GM23338 (cell line): Measurements from ENCODE around the gene TSPEAR. TPM values are rescaled to one million over a fixed set of nuclear protein-coding genes. Genes with fewer than 3 reads are reported as not detected.

Experiments
- ATAC-seq: fragments of 200-7000 bp; cut with Tn5 transposase; 3 replicates; pipeline ENCODE4 v1.9.1; 2020
- DNase-seq: peaks from one replicate; pipeline ENCODE4 v3.0.0-alpha.2; 2015; ENCODE audit warnings: low spot score
- H2AFZ ChIP-seq: fragments of 200-600 bp; sonication (generic); 2 replicates; pipeline ENCODE4 v1.8.0; 2016; ENCODE audit warnings: antibody characterized with exemption, mild to moderate bottlenecking, moderate library complexity
- H3F3A ChIP-seq: fragments of 200-600 bp; sonication (generic); replicated peaks from 2 replicates; pipeline ENCODE4 v1.8.0; 2017; ENCODE audit warnings: antibody characterized with exemption, mixed run types, low read depth
- H3K27ac ChIP-seq: fragments of 200-600 bp; sonication (generic); 2 replicates; pipeline ENCODE4 v1.6.1; 2016; ENCODE audit warnings: low read depth
- H3K27me3 ChIP-seq: fragments of 200-600 bp; sonication (generic); 2 replicates; pipeline ENCODE4 v1.8.0; 2016; ENCODE audit warnings: mild to moderate bottlenecking, mixed run types, moderate library complexity; ENCODE audit not compliant: insufficient read depth
- H3K36me3 ChIP-seq: fragments of 200-600 bp; sonication (generic); 2 replicates; pipeline ENCODE4 v1.8.0; 2016; ENCODE audit warnings: mild to moderate bottlenecking; ENCODE audit not compliant: insufficient read depth
- H3K4me1 ChIP-seq: fragments of 200-600 bp; sonication (generic); 2 replicates; pipeline ENCODE4 v1.8.0; 2016; ENCODE audit warnings: mild to moderate bottlenecking, moderate library complexity; ENCODE audit not compliant: insufficient read depth
- H3K4me2 ChIP-seq: fragments of 200-600 bp; sonication (generic); 2 replicates; pipeline ENCODE4 v1.7.1; 2017; ENCODE audit warnings: mixed run types
- H3K4me3 ChIP-seq: fragments of 200-600 bp; sonication (generic); 2 replicates; pipeline ENCODE4 v1.6.1; 2016; ENCODE audit warnings: mixed run types
- H3K79me2 ChIP-seq: fragments of 200-600 bp; sonication (generic); replicated peaks from 2 replicates; pipeline ENCODE4 v1.8.0; 2017; ENCODE audit warnings: mild to moderate bottlenecking; ENCODE audit not compliant: insufficient read depth
- H3K9me2 ChIP-seq: fragments of 200-600 bp; sonication (generic); 2 replicates; pipeline ENCODE4 v1.8.0; 2017; ENCODE audit not compliant: insufficient read depth
- H4K20me1 ChIP-seq: fragments of 200-600 bp; sonication (generic); replicated peaks from 2 replicates; pipeline ENCODE4 v1.8.0; 2017; ENCODE audit warnings: mild to moderate bottlenecking; ENCODE audit not compliant: insufficient read depth
- H3K27ac Mint-ChIP-seq: 2 replicates; pipeline ENCODE4 v1.8.0; 2020; ENCODE audit warnings: inconsistent platforms, mild to moderate bottlenecking, moderate library complexity, mixed read lengths
- H3K27me3 Mint-ChIP-seq: 3 replicates; pipeline ENCODE4 v1.8.0; 2022; ENCODE audit warnings: low read depth, mild to moderate bottlenecking, moderate library complexity, mixed read lengths, inconsistent platforms; ENCODE audit not compliant: insufficient read depth, poor library complexity
- H3K36me3 Mint-ChIP-seq: 3 replicates; pipeline ENCODE4 v1.8.0; 2021; ENCODE audit warnings: low read depth, mild to moderate bottlenecking, inconsistent platforms, moderate library complexity, mixed read lengths
- H3K4me1 Mint-ChIP-seq: 3 replicates; pipeline ENCODE4 v1.8.0; 2020; ENCODE audit warnings: mild to moderate bottlenecking, inconsistent platforms, mixed read lengths
- H3K4me3 Mint-ChIP-seq: 3 replicates; pipeline ENCODE4 v1.8.0; 2021; ENCODE audit warnings: moderate library complexity, mild to moderate bottlenecking, inconsistent platforms, mixed read lengths
- H3K9me3 Mint-ChIP-seq: 3 replicates; pipeline ENCODE4 v1.8.0; 2020; ENCODE audit warnings: moderate library complexity, mild to moderate bottlenecking, inconsistent platforms, mixed read lengths
- CREB1 ChIP-seq: fragments of 250-450 bp; sonication (Bioruptor Pico); IDR thresholded peaks from 2 replicates; pipeline ENCODE4 v1.5.0; 2020; ENCODE audit warnings: low read depth, mild to moderate bottlenecking, moderate library complexity
- EZH2 ChIP-seq: fragments of 200-600 bp; sonication (generic); IDR thresholded peaks from one replicate; pipeline ENCODE4 v1.8.0; 2017; ENCODE audit warnings: antibody characterized with exemption, mild to moderate bottlenecking, low read depth; ENCODE audit not compliant: unreplicated experiment
- EZH2phosphoT487 ChIP-seq: fragments of 200-600 bp; sonication (generic); IDR thresholded peaks from one replicate; pipeline ENCODE4 v1.8.1; 2018; ENCODE audit warnings: antibody characterized with exemption; ENCODE audit not compliant: unreplicated experiment
- JUNB ChIP-seq: IDR thresholded peaks from one replicate; pipeline ENCODE4 v1.6.1; 2016; ENCODE audit warnings: antibody characterized with exemption; ENCODE audit not compliant: unreplicated experiment
- NANOG ChIP-seq: IDR thresholded peaks from 2 replicates; pipeline ENCODE4 v1.6.1; 2016; ENCODE audit warnings: antibody characterized with exemption, borderline replicate concordance
- POLR2AphosphoS5 ChIP-seq: IDR thresholded peaks from 2 replicates; pipeline ENCODE4 v1.6.1; 2016; ENCODE audit warnings: antibody characterized with exemption, low read depth
- STAT1 ChIP-seq: IDR thresholded peaks from one replicate; pipeline ENCODE4 v1.6.1; 2016; ENCODE audit warnings: antibody characterized with exemption; ENCODE audit not compliant: unreplicated experiment
- ZNF114 ChIP-seq: fragments of 250-450 bp; sonication (Bioruptor Pico); IDR thresholded peaks from 2 replicates; pipeline ENCODE4 v1.5.0; 2020; ENCODE audit warnings: mild to moderate bottlenecking, moderate library complexity
- ZNF331 ChIP-seq: fragments of 250-450 bp; sonication (Bioruptor Pico); IDR thresholded peaks from 2 replicates; pipeline ENCODE4 v1.5.0; 2020; ENCODE audit warnings: low read depth, mild to moderate bottlenecking, moderate library complexity
- polyA plus RNA-seq: library from polyadenylated mRNA; unstranded; fragments of >200 nt; fragmentation: Nextera tagmentation; extraction: Ambion mirVana; gene quantifications from 2 replicates; pipeline ENCODE4 v1.2.1, GENCODE V29; 2016
- total RNA-seq: library from RNA; depleted of rRNA; stranded (reverse); fragments of >200 nt; shearing (Covaris generic); gene quantifications from 2 replicates; pipeline ENCODE4 v1.2.3, GENCODE V29; 2014
- TF ChIP-seq, protein P1 (sequence below): IDR thresholded peaks from 2 replicates; pipeline ENCODE4 v1.6.1; 2016; ENCODE audit warnings: antibody characterized with exemption
- TF ChIP-seq, protein P2 (sequence below): IDR thresholded peaks from one replicate; pipeline ENCODE4 v1.6.1; 2018; ENCODE audit warnings: antibody characterized with exemption; ENCODE audit not compliant: unreplicated experiment
- TF ChIP-seq, protein P3 (sequence below), 2 experiments: fragments of 200-600 bp in 1 of 2; sonication (generic) in 1 of 2; conservative IDR thresholded peaks; 2 replicates each; pipeline versions ENCODE4 v1.5.1 to v1.6.1; 2016 to 2017; ENCODE audit warnings: antibody characterized with exemption in 2 of 2, low read depth in 2 of 2, mild to moderate bottlenecking in 2 of 2, moderate library complexity in 1 of 2
- TF ChIP-seq, protein P4 (sequence below): fragments of 250-450 bp; sonication (Bioruptor Pico); IDR thresholded peaks from 2 replicates; pipeline ENCODE4 v1.5.0; 2020; ENCODE audit warnings: mild to moderate bottlenecking, moderate library complexity

The TSPEAR gene
- total and polyA plus RNA-seq, 2 experiments from 2014 or later, result 0.35 to 0.92 TPM

DNA sequence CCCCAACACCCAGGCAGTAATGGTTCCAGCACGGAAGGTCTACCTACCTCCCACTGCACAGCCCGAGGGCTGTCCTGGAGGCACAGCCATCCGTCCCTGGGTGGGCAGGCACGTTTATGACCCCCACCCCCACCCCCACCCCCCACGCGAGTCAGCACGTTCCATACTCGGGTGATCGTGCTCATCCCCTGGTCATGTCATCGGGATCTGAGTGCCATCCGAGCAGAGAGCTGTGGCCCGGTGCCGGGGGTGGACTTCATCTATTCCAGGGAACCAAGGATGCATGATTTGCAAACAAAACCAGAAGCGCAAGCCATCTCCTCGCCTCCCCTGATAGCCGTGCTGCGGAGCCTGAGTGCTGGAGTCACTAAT is 1.1 kb downstream of the TSPEAR start:
- Histone ChIP-seq H3K4me3 (peak overlapping the region; percentile 71), H3K4me1 (peaks cover 57% of the 10 kb centered on the region)

More for the DNA sequence above, 1.1 kb downstream of the TSPEAR start:
- Mint-ChIP-seq H3K9me3 (no peaks in the 10 kb centered on the region), H3K36me3 (no peaks in the 10 kb centered on the region), H3K4me1 (peaks cover 63% of the 10 kb centered on the region), H3K27ac (no peak overlapping the region), H3K4me3 (peak overlapping the region; percentile 78), H3K27me3 (peaks cover 87% of the 10 kb centered on the region)
- no peak for ATAC-seq
- Histone ChIP-seq H3F3A (peaks cover 29% of the 10 kb centered on the region), H2AFZ (no peak overlapping the region), H3K27ac (no peak overlapping the region), H3K9me2 (no peaks in the 10 kb centered on the region), H3K27me3 (peaks cover 94% of the 10 kb centered on the region), H3K79me2 (no peaks in the 10 kb centered on the region), H3K36me3 (no peaks in the 10 kb centered on the region), H3K4me2 (peak overlapping the region; percentile 95), H4K20me1 (no peaks in the 10 kb centered on the region)
- peak; percentile 40 for DNase-seq
- TF ChIP-seq, protein P1, sequence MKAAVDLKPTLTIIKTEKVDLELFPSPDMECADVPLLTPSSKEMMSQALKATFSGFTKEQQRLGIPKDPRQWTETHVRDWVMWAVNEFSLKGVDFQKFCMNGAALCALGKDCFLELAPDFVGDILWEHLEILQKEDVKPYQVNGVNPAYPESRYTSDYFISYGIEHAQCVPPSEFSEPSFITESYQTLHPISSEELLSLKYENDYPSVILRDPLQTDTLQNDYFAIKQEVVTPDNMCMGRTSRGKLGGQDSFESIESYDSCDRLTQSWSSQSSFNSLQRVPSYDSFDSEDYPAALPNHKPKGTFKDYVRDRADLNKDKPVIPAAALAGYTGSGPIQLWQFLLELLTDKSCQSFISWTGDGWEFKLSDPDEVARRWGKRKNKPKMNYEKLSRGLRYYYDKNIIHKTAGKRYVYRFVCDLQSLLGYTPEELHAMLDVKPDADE, result no peak
- TF ChIP-seq, protein P2, sequence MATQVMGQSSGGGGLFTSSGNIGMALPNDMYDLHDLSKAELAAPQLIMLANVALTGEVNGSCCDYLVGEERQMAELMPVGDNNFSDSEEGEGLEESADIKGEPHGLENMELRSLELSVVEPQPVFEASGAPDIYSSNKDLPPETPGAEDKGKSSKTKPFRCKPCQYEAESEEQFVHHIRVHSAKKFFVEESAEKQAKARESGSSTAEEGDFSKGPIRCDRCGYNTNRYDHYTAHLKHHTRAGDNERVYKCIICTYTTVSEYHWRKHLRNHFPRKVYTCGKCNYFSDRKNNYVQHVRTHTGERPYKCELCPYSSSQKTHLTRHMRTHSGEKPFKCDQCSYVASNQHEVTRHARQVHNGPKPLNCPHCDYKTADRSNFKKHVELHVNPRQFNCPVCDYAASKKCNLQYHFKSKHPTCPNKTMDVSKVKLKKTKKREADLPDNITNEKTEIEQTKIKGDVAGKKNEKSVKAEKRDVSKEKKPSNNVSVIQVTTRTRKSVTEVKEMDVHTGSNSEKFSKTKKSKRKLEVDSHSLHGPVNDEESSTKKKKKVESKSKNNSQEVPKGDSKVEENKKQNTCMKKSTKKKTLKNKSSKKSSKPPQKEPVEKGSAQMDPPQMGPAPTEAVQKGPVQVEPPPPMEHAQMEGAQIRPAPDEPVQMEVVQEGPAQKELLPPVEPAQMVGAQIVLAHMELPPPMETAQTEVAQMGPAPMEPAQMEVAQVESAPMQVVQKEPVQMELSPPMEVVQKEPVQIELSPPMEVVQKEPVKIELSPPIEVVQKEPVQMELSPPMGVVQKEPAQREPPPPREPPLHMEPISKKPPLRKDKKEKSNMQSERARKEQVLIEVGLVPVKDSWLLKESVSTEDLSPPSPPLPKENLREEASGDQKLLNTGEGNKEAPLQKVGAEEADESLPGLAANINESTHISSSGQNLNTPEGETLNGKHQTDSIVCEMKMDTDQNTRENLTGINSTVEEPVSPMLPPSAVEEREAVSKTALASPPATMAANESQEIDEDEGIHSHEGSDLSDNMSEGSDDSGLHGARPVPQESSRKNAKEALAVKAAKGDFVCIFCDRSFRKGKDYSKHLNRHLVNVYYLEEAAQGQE, result no peak
- TF ChIP-seq, protein P3, sequence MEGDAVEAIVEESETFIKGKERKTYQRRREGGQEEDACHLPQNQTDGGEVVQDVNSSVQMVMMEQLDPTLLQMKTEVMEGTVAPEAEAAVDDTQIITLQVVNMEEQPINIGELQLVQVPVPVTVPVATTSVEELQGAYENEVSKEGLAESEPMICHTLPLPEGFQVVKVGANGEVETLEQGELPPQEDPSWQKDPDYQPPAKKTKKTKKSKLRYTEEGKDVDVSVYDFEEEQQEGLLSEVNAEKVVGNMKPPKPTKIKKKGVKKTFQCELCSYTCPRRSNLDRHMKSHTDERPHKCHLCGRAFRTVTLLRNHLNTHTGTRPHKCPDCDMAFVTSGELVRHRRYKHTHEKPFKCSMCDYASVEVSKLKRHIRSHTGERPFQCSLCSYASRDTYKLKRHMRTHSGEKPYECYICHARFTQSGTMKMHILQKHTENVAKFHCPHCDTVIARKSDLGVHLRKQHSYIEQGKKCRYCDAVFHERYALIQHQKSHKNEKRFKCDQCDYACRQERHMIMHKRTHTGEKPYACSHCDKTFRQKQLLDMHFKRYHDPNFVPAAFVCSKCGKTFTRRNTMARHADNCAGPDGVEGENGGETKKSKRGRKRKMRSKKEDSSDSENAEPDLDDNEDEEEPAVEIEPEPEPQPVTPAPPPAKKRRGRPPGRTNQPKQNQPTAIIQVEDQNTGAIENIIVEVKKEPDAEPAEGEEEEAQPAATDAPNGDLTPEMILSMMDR (conservative IDR thresholded peaks at IDR 0.05; ENCODE audit: low read depth in 2 of 2), result no peak
- no peak for TF ChIP-seq POLR2AphosphoS5
- TF ChIP-seq ZNF114 (CRISPR knock-in tag), result no peak
- TF ChIP-seq EZH2phosphoT487, result no peak
- no peak for TF ChIP-seq NANOG
- no peak for TF ChIP-seq STAT1
- TF ChIP-seq, protein P4, sequence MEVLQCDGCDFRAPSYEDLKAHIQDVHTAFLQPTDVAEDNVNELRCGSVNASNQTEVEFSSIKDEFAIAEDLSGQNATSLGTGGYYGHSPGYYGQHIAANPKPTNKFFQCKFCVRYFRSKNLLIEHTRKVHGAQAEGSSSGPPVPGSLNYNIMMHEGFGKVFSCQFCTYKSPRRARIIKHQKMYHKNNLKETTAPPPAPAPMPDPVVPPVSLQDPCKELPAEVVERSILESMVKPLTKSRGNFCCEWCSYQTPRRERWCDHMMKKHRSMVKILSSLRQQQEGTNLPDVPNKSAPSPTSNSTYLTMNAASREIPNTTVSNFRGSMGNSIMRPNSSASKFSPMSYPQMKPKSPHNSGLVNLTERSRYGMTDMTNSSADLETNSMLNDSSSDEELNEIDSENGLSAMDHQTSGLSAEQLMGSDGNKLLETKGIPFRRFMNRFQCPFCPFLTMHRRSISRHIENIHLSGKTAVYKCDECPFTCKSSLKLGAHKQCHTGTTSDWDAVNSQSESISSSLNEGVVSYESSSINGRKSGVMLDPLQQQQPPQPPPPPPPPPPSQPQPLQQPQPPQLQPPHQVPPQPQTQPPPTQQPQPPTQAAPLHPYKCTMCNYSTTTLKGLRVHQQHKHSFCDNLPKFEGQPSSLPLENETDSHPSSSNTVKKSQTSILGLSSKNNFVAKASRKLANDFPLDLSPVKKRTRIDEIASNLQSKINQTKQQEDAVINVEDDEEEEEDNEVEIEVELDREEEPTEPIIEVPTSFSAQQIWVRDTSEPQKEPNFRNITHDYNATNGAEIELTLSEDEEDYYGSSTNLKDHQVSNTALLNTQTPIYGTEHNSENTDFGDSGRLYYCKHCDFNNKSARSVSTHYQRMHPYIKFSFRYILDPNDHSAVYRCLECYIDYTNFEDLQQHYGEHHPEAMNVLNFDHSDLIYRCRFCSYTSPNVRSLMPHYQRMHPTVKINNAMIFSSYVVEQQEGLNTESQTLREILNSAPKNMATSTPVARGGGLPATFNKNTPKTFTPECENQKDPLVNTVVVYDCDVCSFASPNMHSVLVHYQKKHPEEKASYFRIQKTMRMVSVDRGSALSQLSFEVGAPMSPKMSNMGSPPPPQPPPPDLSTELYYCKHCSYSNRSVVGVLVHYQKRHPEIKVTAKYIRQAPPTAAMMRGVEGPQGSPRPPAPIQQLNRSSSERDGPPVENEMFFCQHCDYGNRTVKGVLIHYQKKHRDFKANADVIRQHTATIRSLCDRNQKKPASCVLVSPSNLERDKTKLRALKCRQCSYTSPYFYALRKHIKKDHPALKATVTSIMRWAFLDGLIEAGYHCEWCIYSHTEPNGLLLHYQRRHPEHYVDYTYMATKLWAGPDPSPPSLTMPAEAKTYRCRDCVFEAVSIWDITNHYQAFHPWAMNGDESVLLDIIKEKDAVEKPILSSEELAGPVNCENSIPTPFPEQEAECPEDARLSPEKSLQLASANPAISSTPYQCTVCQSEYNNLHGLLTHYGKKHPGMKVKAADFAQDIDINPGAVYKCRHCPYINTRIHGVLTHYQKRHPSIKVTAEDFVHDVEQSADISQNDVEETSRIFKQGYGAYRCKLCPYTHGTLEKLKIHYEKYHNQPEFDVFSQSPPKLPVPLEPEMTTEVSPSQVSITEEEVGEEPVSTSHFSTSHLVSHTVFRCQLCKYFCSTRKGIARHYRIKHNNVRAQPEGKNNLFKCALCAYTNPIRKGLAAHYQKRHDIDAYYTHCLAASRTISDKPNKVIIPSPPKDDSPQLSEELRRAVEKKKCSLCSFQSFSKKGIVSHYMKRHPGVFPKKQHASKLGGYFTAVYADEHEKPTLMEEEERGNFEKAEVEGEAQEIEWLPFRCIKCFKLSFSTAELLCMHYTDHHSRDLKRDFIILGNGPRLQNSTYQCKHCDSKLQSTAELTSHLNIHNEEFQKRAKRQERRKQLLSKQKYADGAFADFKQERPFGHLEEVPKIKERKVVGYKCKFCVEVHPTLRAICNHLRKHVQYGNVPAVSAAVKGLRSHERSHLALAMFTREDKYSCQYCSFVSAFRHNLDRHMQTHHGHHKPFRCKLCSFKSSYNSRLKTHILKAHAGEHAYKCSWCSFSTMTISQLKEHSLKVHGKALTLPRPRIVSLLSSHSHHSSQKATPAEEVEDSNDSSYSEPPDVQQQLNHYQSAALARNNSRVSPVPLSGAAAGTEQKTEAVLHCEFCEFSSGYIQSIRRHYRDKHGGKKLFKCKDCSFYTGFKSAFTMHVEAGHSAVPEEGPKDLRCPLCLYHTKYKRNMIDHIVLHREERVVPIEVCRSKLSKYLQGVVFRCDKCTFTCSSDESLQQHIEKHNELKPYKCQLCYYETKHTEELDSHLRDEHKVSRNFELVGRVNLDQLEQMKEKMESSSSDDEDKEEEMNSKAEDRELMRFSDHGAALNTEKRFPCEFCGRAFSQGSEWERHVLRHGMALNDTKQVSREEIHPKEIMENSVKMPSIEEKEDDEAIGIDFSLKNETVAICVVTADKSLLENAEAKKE (CRISPR knock-in tag), result no peak
- no peak for TF ChIP-seq EZH2
- TF ChIP-seq CREB1 (CRISPR knock-in tag), result no peak
- TF ChIP-seq ZNF331, result no peak
- TF ChIP-seq JUNB, result no peak
